Mesenchymal stem cell (in vitro differentiated cells and primary cell): ENCODE measurements around the gene MFNG.
"Not testable (repeated sequence)": the region's sequence is repeated elsewhere in the genome, so short reads cannot be mapped to it uniquely, and the experiment has no call there.

Experiments used
- DNase-seq: peaks from one replicate; pipeline ENCODE4 v3.0.0-alpha.2; 2013
- H2AFZ ChIP-seq: one replicate; pipeline ENCODE4 v1.6.1; 2013; ENCODE audit warnings: low read depth, mild to moderate bottlenecking, control low read depth, inconsistent platforms, low read length, moderate library complexity
- H2AK5ac ChIP-seq: 2 replicates; pipeline ENCODE4 v1.6.1; 2013; ENCODE audit warnings: low read length, moderate library complexity, mild to moderate bottlenecking, inconsistent platforms; ENCODE audit not compliant: severe bottlenecking
- H2BK120ac ChIP-seq: one replicate; pipeline ENCODE4 v1.6.1; 2013; ENCODE audit warnings: low read depth, mild to moderate bottlenecking, inconsistent platforms, low read length, moderate library complexity
- H2BK12ac ChIP-seq, 2 experiments: one replicate each; pipeline ENCODE4 v1.6.1; 2013; ENCODE audit warnings: inconsistent platforms in 2 of 2, low read length in 2 of 2, mild to moderate bottlenecking in 2 of 2, moderate library complexity in 2 of 2, control low read depth in 1 of 2
- H2BK15ac ChIP-seq: one replicate; pipeline ENCODE4 v1.6.1; 2013; ENCODE audit warnings: mild to moderate bottlenecking, low read depth, inconsistent platforms; ENCODE audit not compliant: poor library complexity, severe bottlenecking
- H2BK5ac ChIP-seq: 2 replicates; pipeline ENCODE4 v1.6.1; 2013; ENCODE audit warnings: low read depth, mild to moderate bottlenecking, low read length, control low read depth, inconsistent platforms; ENCODE audit not compliant: poor library complexity, severe bottlenecking
- H3K14ac ChIP-seq, 2 experiments: one replicate each; pipeline ENCODE4 v1.6.1; 2013; ENCODE audit warnings: inconsistent platforms in 2 of 2, low read length in 2 of 2, control low read depth in 1 of 2, mild to moderate bottlenecking in 1 of 2, moderate library complexity in 1 of 2
- H3K18ac ChIP-seq, 2 experiments: one replicate each; pipeline ENCODE4 v1.6.1; 2013; ENCODE audit warnings: inconsistent platforms in 2 of 2, low read length in 2 of 2, control low read depth in 1 of 2, low read depth in 1 of 2, mild to moderate bottlenecking in 1 of 2
- H3K23ac ChIP-seq, 2 experiments: one replicate each; pipeline ENCODE4 v1.6.1; 2013; ENCODE audit warnings: inconsistent platforms in 2 of 2, low read length in 2 of 2, mild to moderate bottlenecking in 2 of 2, moderate library complexity in 2 of 2, control low read depth in 1 of 2
- H3K27ac ChIP-seq: 2 replicates; pipeline ENCODE4 v1.5.1; 2013; ENCODE audit warnings: mild to moderate bottlenecking, moderate library complexity, low read length, control low read depth, inconsistent platforms; ENCODE audit not compliant: poor library complexity, severe bottlenecking
- H3K27me3 ChIP-seq, 2 experiments: 2 replicates each; pipeline versions ENCODE4 v1.6.1 to v1.7.0; 2013; ENCODE audit warnings: low read length in 2 of 2, mild to moderate bottlenecking in 2 of 2, moderate library complexity in 2 of 2, control low read depth in 1 of 2, inconsistent platforms in 1 of 2; ENCODE audit not compliant: control insufficient read depth in 1 of 2, insufficient read depth in 1 of 2
- H3K36me3 ChIP-seq, 2 experiments: 2 replicates each; pipeline versions ENCODE4 v1.6.1 to v1.7.0; 2013; ENCODE audit warnings: low read length in 2 of 2, control low read depth in 1 of 2, inconsistent platforms in 1 of 2, low read depth in 1 of 2, mild to moderate bottlenecking in 1 of 2; ENCODE audit not compliant: insufficient read depth in 2 of 2, control insufficient read depth in 1 of 2
- H3K4ac ChIP-seq, 2 experiments: one replicate each; pipeline ENCODE4 v1.6.1; 2013; ENCODE audit warnings: inconsistent platforms in 2 of 2, low read length in 2 of 2, mild to moderate bottlenecking in 2 of 2, moderate library complexity in 2 of 2, control low read depth in 1 of 2, low read depth in 1 of 2
- H3K4me1 ChIP-seq: 2 replicates; pipeline ENCODE4 v1.6.1; 2013; ENCODE audit warnings: low read depth, low read length, control low read depth; ENCODE audit not compliant: control insufficient read depth, insufficient read depth
- H3K4me2 ChIP-seq: 2 replicates; pipeline ENCODE4 v1.6.1; 2013; ENCODE audit warnings: low read length, mild to moderate bottlenecking, inconsistent platforms; ENCODE audit not compliant: poor library complexity, severe bottlenecking
- H3K4me3 ChIP-seq, 2 experiments: 2 replicates each; pipeline versions ENCODE4 v1.5.1 to v1.7.0; 2013; ENCODE audit warnings: low read length in 2 of 2, mild to moderate bottlenecking in 2 of 2, control low read depth in 1 of 2, low read depth in 1 of 2; ENCODE audit not compliant: insufficient read depth in 1 of 2
- H3K79me1 ChIP-seq: replicated peaks from 2 replicates; pipeline ENCODE4 v1.6.1; 2013; ENCODE audit warnings: mild to moderate bottlenecking, control low read depth, low read length, inconsistent platforms; ENCODE audit not compliant: poor library complexity, severe bottlenecking
- H3K9ac ChIP-seq: 2 replicates; pipeline ENCODE4 v1.7.0; 2013; ENCODE audit warnings: mild to moderate bottlenecking, low read length, moderate library complexity
- H3K9me3 ChIP-seq: 2 replicates; pipeline ENCODE4 v1.7.0; 2013; ENCODE audit warnings: mild to moderate bottlenecking, low read length; ENCODE audit not compliant: control insufficient read depth
- H4K8ac ChIP-seq: one replicate; pipeline ENCODE4 v1.6.1; 2013; ENCODE audit warnings: inconsistent platforms, mild to moderate bottlenecking, low read length, moderate library complexity
- H4K91ac ChIP-seq: one replicate; pipeline ENCODE4 v1.6.1; 2013; ENCODE audit warnings: mild to moderate bottlenecking, low read length, inconsistent platforms
- WGBS: methylation state at CpG from one replicate; pipeline ENCODE4 v1.1.7; 2013; ENCODE audit warnings: mixed read lengths; 5-methylcytosine and 5-hydroxymethylcytosine counted together

Gene MFNG

GRCh38 chr22:37471727-37472417 is 14.3 kb downstream of the MFNG start:
- no peak overlapping the region for H4K91ac ChIP-seq
- H3K79me1 ChIP-seq: no peaks in the 10 kb centered on the region
- H3K4me1 ChIP-seq: peaks cover 10% of the 10 kb centered on the region
- no peak overlapping the region for H3K4ac ChIP-seq
- H2AFZ ChIP-seq: no peak overlapping the region
- peaks cover 0 to 36% of the 10 kb centered on the region in 2 experiments for H3K36me3 ChIP-seq
- H3K18ac ChIP-seq: no peak overlapping the region
- no peak overlapping the region for H3K4me3 ChIP-seq
- H2BK12ac ChIP-seq: no peak overlapping the region
- H3K27ac ChIP-seq: no peak overlapping the region
- no peaks in the 10 kb centered on the region for H3K9me3 ChIP-seq
- H2BK15ac ChIP-seq: no peak overlapping the region
- peaks cover 0 to 79% of the 10 kb centered on the region in 2 experiments for H3K27me3 ChIP-seq
- WGBS: 91% methylated on average over 8 of the region's 9 CpGs
- H3K9ac ChIP-seq: no peak overlapping the region
- H3K23ac ChIP-seq: no peak overlapping the region
- no peak overlapping the region for H3K4me2 ChIP-seq
- no peak overlapping the region for H4K8ac ChIP-seq
- H2BK120ac ChIP-seq: no peak overlapping the region
- no peak for DNase-seq
- no peak overlapping the region for H3K14ac ChIP-seq
- H2AK5ac ChIP-seq: no peak overlapping the region
- H2BK5ac ChIP-seq: no peak overlapping the region

- Histone ChIP-seq H4K8ac (no peak overlapping the region), H3K9me3 (no peaks in the 10 kb centered on the region), H3K4me1 (peaks cover 3% of the 10 kb centered on the region), H2BK12ac (no peak overlapping the region), H3K27me3 (peaks cover 0 to 92% of the 10 kb centered on the region in 2 experiments), H2BK120ac (no peak overlapping the region), H2BK15ac (no peak overlapping the region), H3K4me3 (no peak overlapping the region), H3K36me3 (peaks cover 0 to 32% of the 10 kb centered on the region in 2 experiments), H3K27ac (no peak overlapping the region), H3K4ac (no peak overlapping the region), H3K18ac (no peak overlapping the region), H3K79me1 (no peaks in the 10 kb centered on the region), H3K14ac (no peak overlapping the region), H4K91ac (no peak overlapping the region), H3K9ac (no peak overlapping the region), H3K23ac (no peak overlapping the region), H2AFZ (no peak overlapping the region), H2AK5ac (no peak overlapping the region), H3K4me2 (no peak overlapping the region), H2BK5ac (no peak overlapping the region)
- DNase-seq: no peak
- WGBS: 77% methylated on average over 5 of the region's 5 CpGs
Observed at GRCh38 chr22:37470087-37470445, 16.1 kb downstream of the MFNG start.

GRCh38 chr22:37469416-37470086 is 16.6 kb downstream of the MFNG start:
- H3K27me3 ChIP-seq: peaks cover 0 to 90% of the 10 kb centered on the region in 2 experiments
- H3K14ac ChIP-seq: no peak overlapping the region
- H3K36me3 ChIP-seq: peaks cover 0 to 31% of the 10 kb centered on the region in 2 experiments
- no peak overlapping the region for H3K23ac ChIP-seq
- no peak overlapping the region for H2BK5ac ChIP-seq
- DNase-seq: no peak
- H3K18ac ChIP-seq: no peak overlapping the region
- no peak overlapping the region for H3K27ac ChIP-seq
- no peaks in the 10 kb centered on the region for H3K79me1 ChIP-seq
- H2BK12ac ChIP-seq: no peak overlapping the region
- 77% methylated on average over 8 of the region's 8 CpGs for WGBS
- no peak overlapping the region for H3K4me2 ChIP-seq
- H2AK5ac ChIP-seq: no peak overlapping the region
- no peak overlapping the region for H3K4ac ChIP-seq
- H2BK15ac ChIP-seq: no peak overlapping the region
- H2AFZ ChIP-seq: no peak overlapping the region
- no peak overlapping the region for H4K8ac ChIP-seq
- H4K91ac ChIP-seq: no peak overlapping the region
- no peak overlapping the region for H3K9ac ChIP-seq
- no peak overlapping the region for H2BK120ac ChIP-seq
- H3K9me3 ChIP-seq: no peaks in the 10 kb centered on the region
- H3K4me1 ChIP-seq: peaks cover 1% of the 10 kb centered on the region
- no peak overlapping the region for H3K4me3 ChIP-seq

GRCh38 chr22:37468201-37468695 is 17.9 kb downstream of the MFNG start:
- H2BK120ac ChIP-seq, H2BK5ac ChIP-seq, H3K23ac ChIP-seq, DNase-seq, H2AFZ ChIP-seq, H2AK5ac ChIP-seq, H3K9me3 ChIP-seq, H3K9ac ChIP-seq, H3K4me3 ChIP-seq, H3K4me2 ChIP-seq, H3K18ac ChIP-seq, H3K4me1 ChIP-seq, H3K14ac ChIP-seq, H3K4ac ChIP-seq, H4K91ac ChIP-seq, H2BK15ac ChIP-seq, H3K79me1 ChIP-seq, H4K8ac ChIP-seq, H3K27ac ChIP-seq, H2BK12ac ChIP-seq: not testable (repeated sequence)
- Histone ChIP-seq H3K36me3 (peaks cover 0 to 26% of the 10 kb centered on the region in 2 experiments), H3K27me3 (peaks cover 0 to 80% of the 10 kb centered on the region in 2 experiments)
- 86% methylated on average over 14 of the region's 14 CpGs for WGBS
